ENCODE measurements around the gene ATF6B.
"Not testable (repeated sequence)": the region's sequence is repeated elsewhere in the genome, so short reads cannot be mapped to it uniquely, and the experiment has no call there.

The ATF6B gene

GRCh38 chr6:32069460-32069859 lies 58.6 kb downstream of the ATF6B start:
- DNase-seq (ENCODE audit: low read depth), result no peak
- no peak overlapping the region for H3K4me3 ChIP-seq (ENCODE audit: low read depth, low read length)

- H3K4me3 ChIP-seq (ENCODE audit: low read depth, low read length), result no peak overlapping the region
- DNase-seq (ENCODE audit: low read depth), result no peak
Measured at GRCh38 chr6:32068867-32069266, 59.2 kb downstream of the ATF6B start.

- not testable (repeated sequence) for H3K4me3 ChIP-seq (ENCODE audit: low read depth, low read length); DNase-seq (ENCODE audit: low read depth)
Measured at GRCh38 chr6:32068315-32068714, 59.7 kb downstream of the ATF6B start.

GRCh38 chr6:32067521-32067920 lies 60.5 kb downstream of the ATF6B start:
- DNase-seq (ENCODE audit: low read depth); H3K4me3 ChIP-seq (ENCODE audit: low read depth, low read length): not testable (repeated sequence)
